ENCODE results near the gene TMEM43. TPM values are rescaled to one million over a fixed set of nuclear protein-coding genes. Genes with fewer than 3 reads are reported as not detected.

Gene TMEM43
- total and polyA plus RNA-seq, 10 of the 15 experiments (the other 5 are each of a cell fraction or from before 2014, with no cell fraction given), result 7.2 to 33.0 (median 18.5) TPM

DNA sequence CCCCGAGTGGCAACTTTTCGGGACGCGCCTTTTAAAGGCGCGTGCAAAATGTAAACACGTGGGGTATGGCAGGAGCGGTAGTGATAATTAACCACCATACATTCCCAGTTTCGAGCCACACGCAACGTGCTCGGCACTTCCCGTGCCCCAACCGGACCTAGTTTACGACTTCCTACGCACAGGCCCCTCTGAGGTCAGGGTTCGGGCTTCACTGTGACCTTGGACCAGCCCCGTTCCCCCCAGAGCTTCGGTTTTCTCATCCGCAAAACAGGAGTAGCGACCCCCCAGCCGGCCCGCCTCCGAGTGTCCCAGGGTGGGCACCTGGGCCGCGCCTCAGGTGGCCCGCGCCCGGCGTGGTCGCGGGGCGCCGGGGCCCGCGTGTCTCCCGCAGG lies 633 bp upstream of the TMEM43 start (continued):
- peak; percentile 1; the same call in 1 of the 2 replicates for TF ChIP-seq SMAD5 (IDR thresholded peaks at IDR 0.05; ENCODE audit: low read depth)
- TF ChIP-seq ATF3 (IDR thresholded peaks at IDR 0.05; ENCODE audit: borderline replicate concordance, extremely low read depth, low read depth, low read length), result no peak
- TF ChIP-seq SPI1 (IDR thresholded peaks at IDR 0.05; ENCODE audit: borderline replicate concordance, insufficient read depth, low read depth, low read length), result peak; percentile 49; the same call in 1 of the 2 replicates
- TF ChIP-seq ZBTB11 (CRISPR knock-in tag; IDR thresholded peaks at IDR 0.05), result peak; percentile 83
- TF ChIP-seq, protein P1, sequence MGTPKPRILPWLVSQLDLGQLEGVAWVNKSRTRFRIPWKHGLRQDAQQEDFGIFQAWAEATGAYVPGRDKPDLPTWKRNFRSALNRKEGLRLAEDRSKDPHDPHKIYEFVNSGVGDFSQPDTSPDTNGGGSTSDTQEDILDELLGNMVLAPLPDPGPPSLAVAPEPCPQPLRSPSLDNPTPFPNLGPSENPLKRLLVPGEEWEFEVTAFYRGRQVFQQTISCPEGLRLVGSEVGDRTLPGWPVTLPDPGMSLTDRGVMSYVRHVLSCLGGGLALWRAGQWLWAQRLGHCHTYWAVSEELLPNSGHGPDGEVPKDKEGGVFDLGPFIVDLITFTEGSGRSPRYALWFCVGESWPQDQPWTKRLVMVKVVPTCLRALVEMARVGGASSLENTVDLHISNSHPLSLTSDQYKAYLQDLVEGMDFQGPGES (IDR thresholded peaks at IDR 0.05), result no peak
- TF ChIP-seq CREB1 (IDR thresholded peaks at IDR 0.05; ENCODE audit: low read depth), result peak; percentile 42; the same call in 1 of the 2 replicates
- peak; percentile 98 for TF ChIP-seq MXI1 (IDR thresholded peaks at IDR 0.05; ENCODE audit: low read depth, low read length)
- TF ChIP-seq ZNF274 (IDR thresholded peaks at IDR 0.05; ENCODE audit: insufficient read depth, insufficient read length), result no peak
- TF ChIP-seq, protein P2, sequence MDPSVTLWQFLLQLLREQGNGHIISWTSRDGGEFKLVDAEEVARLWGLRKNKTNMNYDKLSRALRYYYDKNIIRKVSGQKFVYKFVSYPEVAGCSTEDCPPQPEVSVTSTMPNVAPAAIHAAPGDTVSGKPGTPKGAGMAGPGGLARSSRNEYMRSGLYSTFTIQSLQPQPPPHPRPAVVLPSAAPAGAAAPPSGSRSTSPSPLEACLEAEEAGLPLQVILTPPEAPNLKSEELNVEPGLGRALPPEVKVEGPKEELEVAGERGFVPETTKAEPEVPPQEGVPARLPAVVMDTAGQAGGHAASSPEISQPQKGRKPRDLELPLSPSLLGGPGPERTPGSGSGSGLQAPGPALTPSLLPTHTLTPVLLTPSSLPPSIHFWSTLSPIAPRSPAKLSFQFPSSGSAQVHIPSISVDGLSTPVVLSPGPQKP (IDR thresholded peaks at IDR 0.05; ENCODE audit: low read depth, low read length), result 0 out of 2 replicates have a peak, but pooled peaks have one; percentile 26
- TF ChIP-seq NRF1 (conservative IDR thresholded peaks at IDR 0.05; ENCODE audit: low read depth, low read length), result no peak
- TF ChIP-seq RAD51 (IDR thresholded peaks at IDR 0.05), result peak; percentile 57
